CD14-positive monocyte (primary cell): ENCODE measurements around the gene CCDC54. TPM values are rescaled to one million over a fixed set of nuclear protein-coding genes. Genes with fewer than 3 reads are reported as not detected.

Experiments
- DNase-seq, 3 donors: peaks; one replicate each; pipeline ENCODE4 v3.0.0-alpha.2; 2011 to 2022
- H2AFZ ChIP-seq: 2 replicates; pipeline ENCODE4 v1.6.0; 2012; ENCODE audit warnings: mild to moderate bottlenecking, low read depth, low read length, inconsistent platforms; ENCODE audit not compliant: insufficient read depth, poor library complexity, severe bottlenecking
- H3K27ac ChIP-seq, 2 donors: 1 replicate in 1 of 2; 2 replicates in 1 of 2; pipeline ENCODE4 v1.5.1; 2012 to 2013; ENCODE audit warnings: low read length in 2 of 2, control low read depth in 1 of 2, inconsistent platforms in 1 of 2, low read depth in 1 of 2, mild to moderate bottlenecking in 1 of 2
- H3K27me3 ChIP-seq, 2 donors: one replicate each; pipeline versions ENCODE4 v1.6.0 to v1.6.1; 2011 to 2013; ENCODE audit warnings: low read length in 2 of 2; ENCODE audit not compliant: control insufficient read depth in 2 of 2, insufficient read depth in 2 of 2
- H3K36me3 ChIP-seq, 2 donors: replicated peaks in 1 of 2; 1 replicate in 1 of 2; 2 replicates in 1 of 2; pipeline versions ENCODE4 v1.5.1 to v1.6.1; 2012 to 2013; ENCODE audit warnings: low read length in 2 of 2, control low read depth in 1 of 2, inconsistent platforms in 1 of 2, mild to moderate bottlenecking in 1 of 2; ENCODE audit not compliant: insufficient read depth in 2 of 2, control insufficient read depth in 1 of 2
- H3K4me1 ChIP-seq, 2 donors: 1 replicate in 1 of 2; 2 replicates in 1 of 2; pipeline versions ENCODE4 v1.5.1 to v1.6.1; 2012 to 2013; ENCODE audit warnings: low read length in 2 of 2, control low read depth in 1 of 2, inconsistent platforms in 1 of 2, mild to moderate bottlenecking in 1 of 2, moderate library complexity in 1 of 2; ENCODE audit not compliant: insufficient read depth in 2 of 2, control insufficient read depth in 1 of 2
- H3K4me2 ChIP-seq: replicated peaks from 2 replicates; pipeline ENCODE3; 2012; ENCODE audit warnings: low read length, moderate library complexity, mild to moderate bottlenecking; ENCODE audit not compliant: poor library complexity, severe bottlenecking; ENCODE audit errors: extremely low read depth
- H3K4me3 ChIP-seq, 3 experiments: fragments of 200-600 bp in 1 of 3; sonication (generic) in 1 of 3; replicated peaks in 1 of 3; 1 replicate in 2 of 3; 2 replicates in 1 of 3; pipeline ENCODE4 v1.5.1; 2011 to 2013; ENCODE audit warnings: low read length in 3 of 3, mild to moderate bottlenecking in 3 of 3, control low read depth in 2 of 3, low read depth in 2 of 3, inconsistent platforms in 1 of 3, moderate library complexity in 1 of 3
- H3K79me2 ChIP-seq: 2 replicates; pipeline ENCODE4 v1.6.0; 2012; ENCODE audit warnings: mild to moderate bottlenecking, control low read depth, inconsistent platforms, low read length, moderate library complexity; ENCODE audit not compliant: insufficient read depth
- H3K9ac ChIP-seq: 2 replicates; pipeline ENCODE4 v1.6.0; 2017; ENCODE audit warnings: low read length, mild to moderate bottlenecking; ENCODE audit not compliant: insufficient read depth, poor library complexity, severe bottlenecking
- H3K9me3 ChIP-seq, 2 donors: replicated peaks in 1 of 2; 1 replicate in 1 of 2; 2 replicates in 1 of 2; pipeline versions ENCODE4 v1.5.1 to v1.6.1; 2012 to 2013; ENCODE audit warnings: low read length in 2 of 2, control low read depth in 1 of 2; ENCODE audit not compliant: control insufficient read depth in 1 of 2, insufficient read depth in 1 of 2
- H4K20me1 ChIP-seq: 2 replicates; pipeline ENCODE4 v1.6.0; 2012; ENCODE audit warnings: mild to moderate bottlenecking, low read length, control low read depth, moderate library complexity; ENCODE audit not compliant: insufficient read depth
- H3K27ac Mint-ChIP-seq, 7 donors: one replicate each; pipeline ENCODE4 v1.8.0; 2020; ENCODE audit warnings: mild to moderate bottlenecking in 7 of 7, mixed read lengths in 7 of 7, moderate library complexity in 6 of 7, inconsistent platforms in 2 of 7
- H3K27me3 Mint-ChIP-seq, 3 donors: one replicate each; pipeline ENCODE4 v1.8.0; 2021 to 2022; ENCODE audit warnings: low read depth in 3 of 3, mild to moderate bottlenecking in 3 of 3, mixed read lengths in 3 of 3, moderate library complexity in 3 of 3, inconsistent platforms in 1 of 3
- H3K36me3 Mint-ChIP-seq, 2 donors: one replicate each; pipeline ENCODE4 v1.8.0; 2020; ENCODE audit warnings: mixed read lengths in 2 of 2, inconsistent platforms in 1 of 2, mild to moderate bottlenecking in 1 of 2
- H3K4me1 Mint-ChIP-seq: one replicate; pipeline ENCODE4 v1.8.0; 2020; ENCODE audit warnings: mild to moderate bottlenecking, mixed read lengths
- H3K4me3 Mint-ChIP-seq, 2 donors: one replicate each; pipeline ENCODE4 v1.8.0; 2020; ENCODE audit warnings: mild to moderate bottlenecking in 2 of 2, mixed read lengths in 2 of 2, moderate library complexity in 1 of 2
- H3K9me3 Mint-ChIP-seq, 7 donors: one replicate each; pipeline ENCODE4 v1.8.0; 2020 to 2022; ENCODE audit warnings: mixed read lengths in 7 of 7, mild to moderate bottlenecking in 6 of 7, moderate library complexity in 6 of 7, inconsistent platforms in 2 of 7
- CTCF ChIP-seq: fragments of 200-600 bp; IDR thresholded peaks from one replicate; pipeline ENCODE4 v1.8.0; 2022; ENCODE audit warnings: antibody characterized with exemption, mild to moderate bottlenecking
- WGBS: methylation state at CpG from one replicate; pipeline ENCODE4 v1.1.5; 2013; ENCODE audit warnings: missing lambda C conversion rate; ENCODE audit not compliant: insufficient coverage; 5-methylcytosine and 5-hydroxymethylcytosine counted together
- intact Hi-C, 2 donors: fragments of 100-400 bp; cut with micrococcal nuclease; formaldehyde crosslinking; loops; one replicate each; pipeline versions ENCODE4 v1.15.0 to v1.15.1; 2023
- polyA plus RNA-seq, 3 donors: library from polyadenylated mRNA; depleted of rRNA in 1 of 3; unstranded in 2 of 3; stranded (reverse) in 1 of 3; fragments of 300-500 nt in 2 of 3; fragments of >200 nt in 1 of 3; fragmentation: Illumina TruSeq in 2 of 3; gene quantifications; 1 replicate in 2 of 3; 2 replicates in 1 of 3; pipeline ENCODE4 v1.2.3, GENCODE V29; 2012 to 2021

CCDC54 gene
- polyA plus RNA-seq, 3 donors: not detected

GRCh38 chr3:107413264-107413663 is 36.0 kb downstream of the CCDC54 start:
- H3K9me3 Mint-ChIP-seq: peaks cover 8 to 18% (median 14%) of the 10 kb centered on the region in 7 donors
- no peaks in the 10 kb centered on the region for H4K20me1 ChIP-seq
- no peaks in the 10 kb centered on the region for H3K36me3 ChIP-seq
- H3K27ac Mint-ChIP-seq: no peak overlapping the region
- no peaks in the 10 kb centered on the region for H3K27me3 ChIP-seq
- H3K36me3 Mint-ChIP-seq: no peaks in the 10 kb centered on the region
- H3K27me3 Mint-ChIP-seq: peaks cover 0 to 1% (median 0%) of the 10 kb centered on the region in 3 donors
- intact Hi-C loops: no loop called here
- no peak overlapping the region for H3K9ac ChIP-seq
- no peak overlapping the region for H2AFZ ChIP-seq
- WGBS: 96% methylated on average over 3 of the region's 6 CpGs
- no peak overlapping the region for H3K27ac ChIP-seq
- no peaks in the 10 kb centered on the region for H3K79me2 ChIP-seq
- DNase-seq: no peak
- H3K4me2 ChIP-seq: no peak overlapping the region
- H3K4me1 ChIP-seq: no peaks in the 10 kb centered on the region
- no peaks in the 10 kb centered on the region for H3K4me1 Mint-ChIP-seq
- TF ChIP-seq CTCF: no peak
- H3K4me3 Mint-ChIP-seq: no peak overlapping the region
- no peak overlapping the region for H3K4me3 ChIP-seq
- peaks cover 7 to 16% of the 10 kb centered on the region in 2 donors for H3K9me3 ChIP-seq

GRCh38 chr3:107414325-107414964 is 37.2 kb downstream of the CCDC54 start:
- Histone ChIP-seq H3K4me3 (no peak overlapping the region), H4K20me1 (no peaks in the 10 kb centered on the region), H2AFZ (no peak overlapping the region), H3K9me3 (peaks cover 0 to 7% of the 10 kb centered on the region in 2 donors), H3K27me3 (no peaks in the 10 kb centered on the region), H3K4me2 (no peak overlapping the region), H3K36me3 (no peaks in the 10 kb centered on the region), H3K79me2 (no peaks in the 10 kb centered on the region), H3K4me1 (no peaks in the 10 kb centered on the region), H3K9ac (no peak overlapping the region), H3K27ac (no peak overlapping the region)
- WGBS: no CpG with 5 or more reads among the region's 1 CpG
- H3K27me3 Mint-ChIP-seq: peaks cover 0 to 1% (median under 1%) of the 10 kb centered on the region in 3 donors
- TF ChIP-seq CTCF: no peak
- no peaks in the 10 kb centered on the region for H3K36me3 Mint-ChIP-seq
- no peaks in the 10 kb centered on the region for H3K4me1 Mint-ChIP-seq
- no peak overlapping the region for H3K4me3 Mint-ChIP-seq
- DNase-seq: no peak
- H3K9me3 Mint-ChIP-seq: peaks cover under 1 to 7% (median 5%) of the 10 kb centered on the region in 7 donors
- intact Hi-C loops: no loop called here
- no peak overlapping the region for H3K27ac Mint-ChIP-seq
